Calu3 (cell line): Measurements from ENCODE around the gene SYCP2. TPM values are rescaled to one million over a fixed set of nuclear protein-coding genes. Genes with fewer than 3 reads are reported as not detected.

Experiments
- Bru-seq: library from RNA; stranded (reverse); fragments of 400-500 nt; gene quantifications from one replicate; lab custom pipeline; 2021; lab: Mats Ljungman, UMichigan
- BruChase-seq, 2 experiments: library from RNA; stranded (reverse); fragments of 400-500 nt; gene quantifications; one replicate each; lab custom pipeline; 2021; lab: Mats Ljungman, UMichigan
- BruUV-seq: library from RNA; stranded (reverse); fragments of 400-500 nt; replicated peaks from 2 replicates; lab custom pipeline; 2021; lab: Mats Ljungman, UMichigan
- CTCF ChIA-PET: fragments of 300-600 bp; sonication (Branson Sonifier 250); formaldehyde crosslinking; loops from one replicate; lab custom pipeline; 2022; ENCODE audit warnings: antibody characterized with exemption; lab: Charles Lee
- DNase-seq: peaks from one replicate; pipeline ENCODE4 v3.0.0; 2022
- H3K27ac Mint-ChIP-seq: one replicate; pipeline ENCODE4 v1.8.0; 2022; ENCODE audit warnings: mixed read lengths; ENCODE audit not compliant: unreplicated experiment
- H3K27me3 Mint-ChIP-seq: one replicate; pipeline ENCODE4 v1.8.0; 2022; ENCODE audit warnings: mixed read lengths; ENCODE audit not compliant: unreplicated experiment
- H3K36me3 Mint-ChIP-seq: one replicate; pipeline ENCODE4 v1.8.0; 2022; ENCODE audit warnings: mild to moderate bottlenecking, moderate library complexity, mixed read lengths; ENCODE audit not compliant: insufficient read depth, unreplicated experiment
- H3K4me1 Mint-ChIP-seq: one replicate; pipeline ENCODE4 v1.8.0; 2022; ENCODE audit warnings: mild to moderate bottlenecking, low read depth, mixed read lengths; ENCODE audit not compliant: unreplicated experiment
- H3K4me3 Mint-ChIP-seq: one replicate; pipeline ENCODE4 v1.8.0; 2022; ENCODE audit warnings: mild to moderate bottlenecking, low read depth, moderate library complexity, mixed read lengths; ENCODE audit not compliant: unreplicated experiment
- H3K9me3 Mint-ChIP-seq: one replicate; pipeline ENCODE4 v1.8.0; 2022; ENCODE audit warnings: low read depth, mixed read lengths; ENCODE audit not compliant: unreplicated experiment
- intact Hi-C: fragments of 100-400 bp; cut with micrococcal nuclease; formaldehyde crosslinking; loops from one replicate; pipeline ENCODE4 v1.10.0; 2022; ENCODE audit not compliant: unreplicated experiment
- long read RNA-seq: library from polyadenylated mRNA; stranded (forward); transcript quantifications from one replicate; pipeline ENCODE4 v2.0.0, GENCODE V29; 2022
- total RNA-seq: library from RNA; stranded (reverse); gene quantifications from 2 replicates; pipeline ENCODE4 v1.2.3, GENCODE V29; 2022
- TF ChIP-seq, protein P1 (sequence below): fragments of 200-600 bp; IDR thresholded peaks from one replicate; pipeline ENCODE4 v1.8.0; 2022; ENCODE audit warnings: antibody characterized with exemption; ENCODE audit not compliant: unreplicated experiment

The SYCP2 gene
- total RNA-seq = 56.0 and 58.1 TPM in 2 replicates
- Bru-seq, nascent RNA = percentile 88 among the genes with signal in this experiment
- percentile 89 among the genes with signal in this experiment for BruChase-seq, experiment 1, labeled RNA remaining after a 6-hour chase
- percentile 94 among the genes with signal in this experiment for BruChase-seq, experiment 2, labeled RNA remaining after a 2-hour chase
- long read RNA-seq, partial matches to known transcripts = 6 of 19 reads
- long read RNA-seq, other reads (novel, unspliced or antisense) = 13 of 19 reads

- Mint-ChIP-seq H3K36me3 (peaks cover 31% of the 10 kb centered on the region), H3K4me1 (peaks cover 44% of the 10 kb centered on the region), H3K9me3 (no peaks in the 10 kb centered on the region), H3K4me3 (peak within 1 kb of the TSS; percentile 85), H3K27me3 (no peaks in the 10 kb centered on the region), H3K27ac (peak within 1 kb of the TSS; percentile 79)
- CTCF ChIA-PET = interaction anchor here (0.8 to 1.7 kb wide), 5 partner anchors 11 to 102 kb away, joined by 3 to 4 read pairs (median 4); no protein-coding TSS in a partner anchor
- peak; percentile 87 for DNase-seq
- intact Hi-C loops = no loop called here
- BruUV-seq = no TSS peak
- TF ChIP-seq, protein P1, sequence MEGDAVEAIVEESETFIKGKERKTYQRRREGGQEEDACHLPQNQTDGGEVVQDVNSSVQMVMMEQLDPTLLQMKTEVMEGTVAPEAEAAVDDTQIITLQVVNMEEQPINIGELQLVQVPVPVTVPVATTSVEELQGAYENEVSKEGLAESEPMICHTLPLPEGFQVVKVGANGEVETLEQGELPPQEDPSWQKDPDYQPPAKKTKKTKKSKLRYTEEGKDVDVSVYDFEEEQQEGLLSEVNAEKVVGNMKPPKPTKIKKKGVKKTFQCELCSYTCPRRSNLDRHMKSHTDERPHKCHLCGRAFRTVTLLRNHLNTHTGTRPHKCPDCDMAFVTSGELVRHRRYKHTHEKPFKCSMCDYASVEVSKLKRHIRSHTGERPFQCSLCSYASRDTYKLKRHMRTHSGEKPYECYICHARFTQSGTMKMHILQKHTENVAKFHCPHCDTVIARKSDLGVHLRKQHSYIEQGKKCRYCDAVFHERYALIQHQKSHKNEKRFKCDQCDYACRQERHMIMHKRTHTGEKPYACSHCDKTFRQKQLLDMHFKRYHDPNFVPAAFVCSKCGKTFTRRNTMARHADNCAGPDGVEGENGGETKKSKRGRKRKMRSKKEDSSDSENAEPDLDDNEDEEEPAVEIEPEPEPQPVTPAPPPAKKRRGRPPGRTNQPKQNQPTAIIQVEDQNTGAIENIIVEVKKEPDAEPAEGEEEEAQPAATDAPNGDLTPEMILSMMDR = no peak
Observed at GRCh38 chr20:59933296-59933848, at the start of gene SYCP2. SYCP2 (minus strand) TSS chr20:59933637; CDS start chr20:59922413, 11,224 bp downstream.

- H3K27me3 Mint-ChIP-seq = no peaks in the 10 kb centered on the region
- H3K4me1 Mint-ChIP-seq = peaks cover 9% of the 10 kb centered on the region
- TF ChIP-seq, protein P1 = no peak
- no peaks in the 10 kb centered on the region for H3K9me3 Mint-ChIP-seq
- no peak overlapping the region for H3K27ac Mint-ChIP-seq
- H3K4me3 Mint-ChIP-seq = no peak overlapping the region
- no peak for DNase-seq
- intact Hi-C loops = no loop called here
- no peaks in the 10 kb centered on the region for H3K36me3 Mint-ChIP-seq
- CTCF ChIA-PET = no interaction called here
- BruUV-seq = no TSS peak
Observed at GRCh38 chr20:59983076-59983475, 49.6 kb upstream of the SYCP2 start.

GRCh38 chr20:59977086-59977485, 43.6 kb upstream of the SYCP2 start:
- intact Hi-C loops = no loop called here

GRCh38 chr20:59976156-59976782, 42.8 kb upstream of the SYCP2 start:
- H3K27ac Mint-ChIP-seq = no peak overlapping the region
- intact Hi-C loops = no loop called here
- CTCF ChIA-PET = no interaction called here
- TF ChIP-seq, protein P1 = no peak
- H3K27me3 Mint-ChIP-seq = no peaks in the 10 kb centered on the region
- H3K9me3 Mint-ChIP-seq = no peaks in the 10 kb centered on the region
- peaks cover 19% of the 10 kb centered on the region for H3K4me1 Mint-ChIP-seq
- peaks cover 7% of the 10 kb centered on the region for H3K36me3 Mint-ChIP-seq
- no peak for DNase-seq
- BruUV-seq = no TSS peak
- no peak overlapping the region for H3K4me3 Mint-ChIP-seq

More at GRCh38 chr20:59977086-59977485, 43.6 kb upstream of the SYCP2 start:
- Mint-ChIP-seq H3K36me3 (peaks cover 3% of the 10 kb centered on the region), H3K4me3 (no peak overlapping the region), H3K4me1 (peaks cover 11% of the 10 kb centered on the region), H3K27ac (no peak overlapping the region), H3K27me3 (no peaks in the 10 kb centered on the region), H3K9me3 (no peaks in the 10 kb centered on the region)
- CTCF ChIA-PET = interaction anchor here (0.6 kb wide), 1 partner anchor 46 kb away, joined by 5 read pairs; no protein-coding TSS in a partner anchor
- BruUV-seq = no TSS peak
- TF ChIP-seq, protein P1 = no peak
- DNase-seq = no peak
